NT2/D1 (cell line): ENCODE data around the gene PHLDA3.

ENCODE experiments used
- DNase-seq: peaks from one replicate; pipeline ENCODE4 v3.0.0-alpha.2; 2011; ENCODE audit warnings: low read depth, low spot score
- H3K27me3 ChIP-seq: 2 replicates; pipeline ENCODE4 v1.6.0; 2011; ENCODE audit warnings: mild to moderate bottlenecking; ENCODE audit not compliant: insufficient read length, insufficient read depth
- H3K36me3 ChIP-seq: 2 replicates; pipeline ENCODE4 v1.6.1; 2011; ENCODE audit warnings: mild to moderate bottlenecking, low read length, mixed read lengths; ENCODE audit not compliant: insufficient read depth, insufficient read length
- H3K4me1 ChIP-seq: 2 replicates; pipeline ENCODE4 v1.5.1; 2011; ENCODE audit not compliant: insufficient read depth, insufficient read length
- H3K4me3 ChIP-seq: 2 replicates; pipeline ENCODE4 v1.5.1; 2011; ENCODE audit warnings: low read depth; ENCODE audit not compliant: insufficient read length
- H3K9ac ChIP-seq: 2 replicates; pipeline ENCODE4 v1.6.0; 2011; ENCODE audit warnings: low read depth; ENCODE audit not compliant: insufficient read length
- H3K9me3 ChIP-seq: 2 replicates; pipeline ENCODE4 v1.5.1; 2011; ENCODE audit warnings: mild to moderate bottlenecking, low read length; ENCODE audit not compliant: insufficient read depth
- SUZ12 ChIP-seq: IDR thresholded peaks from 2 replicates; pipeline ENCODE4 v1.6.1; 2011; ENCODE audit not compliant: insufficient read length, insufficient read depth; ENCODE audit errors: extremely low read depth
- YY1 ChIP-seq: IDR thresholded peaks from 2 replicates; pipeline ENCODE4 v1.6.1; 2011; ENCODE audit not compliant: insufficient read length, insufficient read depth
- ZNF274 ChIP-seq: IDR thresholded peaks from 2 replicates; pipeline ENCODE4 v1.6.1; 2011; ENCODE audit warnings: mild to moderate bottlenecking, low read depth, low read length

PHLDA3 gene

GRCh38 chr1:201506557-201507359 lies 37.8 kb upstream of the PHLDA3 start, which contains the start of gene CSRP1:
Gene CSRP1, minus strand, starts transcription at chr1:201507123. Its CDS starts 10,820 bp downstream, at chr1:201496303.
- peaks cover 4% of the 10 kb centered on the region for H3K27me3 ChIP-seq
- H3K9me3 ChIP-seq = no peaks in the 10 kb centered on the region
- no peak for DNase-seq
- peaks cover 18% of the 10 kb centered on the region for H3K4me1 ChIP-seq
- H3K36me3 ChIP-seq = no peaks in the 10 kb centered on the region
- peak within 1 kb of the TSS; percentile 47 for H3K9ac ChIP-seq
- peak within 1 kb of the TSS; percentile 32 for H3K4me3 ChIP-seq
- TF ChIP-seq SUZ12 = no peak
- TF ChIP-seq ZNF274 = no peak
- no peak for TF ChIP-seq YY1

GRCh38 chr1:201506092-201506491 lies 37.1 kb upstream of the PHLDA3 start:
- no peaks in the 10 kb centered on the region for H3K9me3 ChIP-seq
- H3K36me3 ChIP-seq = no peaks in the 10 kb centered on the region
- TF ChIP-seq YY1 (no peak), SUZ12 (no peak), ZNF274 (no peak)
- H3K9ac ChIP-seq = peak overlapping the region; percentile 45
- H3K27me3 ChIP-seq = peaks cover 4% of the 10 kb centered on the region
- H3K4me3 ChIP-seq = peak overlapping the region; percentile 32
- no peak for DNase-seq
- peaks cover 19% of the 10 kb centered on the region for H3K4me1 ChIP-seq

GRCh38 chr1:201505503-201505890 lies 36.5 kb upstream of the PHLDA3 start:
- peaks cover 24% of the 10 kb centered on the region for H3K4me1 ChIP-seq
- TF ChIP-seq YY1 (no peak), ZNF274 (no peak), SUZ12 (no peak)
- H3K9ac ChIP-seq = peak overlapping the region; percentile 45
- H3K4me3 ChIP-seq = no peak overlapping the region
- H3K27me3 ChIP-seq = peaks cover 4% of the 10 kb centered on the region
- no peaks in the 10 kb centered on the region for H3K9me3 ChIP-seq
- peak; percentile 68 for DNase-seq
- no peaks in the 10 kb centered on the region for H3K36me3 ChIP-seq

- Histone ChIP-seq H3K27me3 (peaks cover 4% of the 10 kb centered on the region), H3K9ac (peak overlapping the region; percentile 12), H3K36me3 (no peaks in the 10 kb centered on the region), H3K4me3 (no peak overlapping the region), H3K4me1 (peaks cover 27% of the 10 kb centered on the region), H3K9me3 (no peaks in the 10 kb centered on the region)
- no peak for DNase-seq
- TF ChIP-seq SUZ12 (no peak), ZNF274 (no peak), YY1 (no peak)
These were observed 36.0 kb upstream of the PHLDA3 start for GRCh38 chr1:201504799-201505502.

GRCh38 chr1:201504179-201504631 lies 35.2 kb upstream of the PHLDA3 start:
- Histone ChIP-seq H3K9ac (peak overlapping the region; percentile 12), H3K4me3 (no peak overlapping the region)

GRCh38 chr1:201503397-201504176 lies 34.6 kb upstream of the PHLDA3 start:
- no peak for TF ChIP-seq SUZ12
- TF ChIP-seq YY1 = no peak
- no peak for TF ChIP-seq ZNF274
- Histone ChIP-seq H3K4me3 (no peak overlapping the region), H3K27me3 (peaks cover 4% of the 10 kb centered on the region), H3K36me3 (no peaks in the 10 kb centered on the region), H3K9ac (peak overlapping the region; percentile 12), H3K4me1 (peaks cover 30% of the 10 kb centered on the region), H3K9me3 (no peaks in the 10 kb centered on the region)
- peak; percentile 79 for DNase-seq

More at GRCh38 chr1:201504179-201504631, 35.2 kb upstream of the PHLDA3 start:
- peaks cover 29% of the 10 kb centered on the region for H3K4me1 ChIP-seq
- DNase-seq = no peak
- no peaks in the 10 kb centered on the region for H3K36me3 ChIP-seq
- TF ChIP-seq SUZ12 = no peak
- no peak for TF ChIP-seq YY1
- no peak for TF ChIP-seq ZNF274
- H3K27me3 ChIP-seq = peaks cover 4% of the 10 kb centered on the region
- H3K9me3 ChIP-seq = no peaks in the 10 kb centered on the region

- Histone ChIP-seq H3K36me3 (no peaks in the 10 kb centered on the region), H3K9me3 (no peaks in the 10 kb centered on the region), H3K4me3 (no peak overlapping the region), H3K9ac (no peak overlapping the region), H3K4me1 (peaks cover 30% of the 10 kb centered on the region), H3K27me3 (peaks cover 3% of the 10 kb centered on the region)
- DNase-seq = no peak
- TF ChIP-seq ZNF274 = no peak
- TF ChIP-seq SUZ12 = no peak
- TF ChIP-seq YY1 = no peak
These were observed 33.5 kb upstream of the PHLDA3 start for GRCh38 chr1:201502511-201502857.
